Right lobe of liver (tissue), 6 donors: Measurements from ENCODE around the gene S100B. TPM values are rescaled to one million over a fixed set of nuclear protein-coding genes. Genes with fewer than 3 reads are reported as not detected.

ENCODE experiments used
- ATAC-seq, 4 donors: fragments of 200-7000 bp; cut with Tn5 transposase; one replicate each; pipeline ENCODE4 v1.9.1; 2020; ENCODE audit warnings: mild to moderate bottlenecking in 4 of 4, moderate library complexity in 4 of 4
- DNase-seq, 3 donors: peaks; one replicate each; pipeline ENCODE4 v3.0.0-alpha.2; 2020
- H3K27ac ChIP-seq, 3 donors: fragments of 200-600 bp; one replicate each; pipeline ENCODE4 v1.8.0; 2022
- H3K27me3 ChIP-seq, 2 donors: fragments of 200-600 bp; one replicate each; pipeline ENCODE4 v1.8.0; 2022
- H3K36me3 ChIP-seq, 4 donors: fragments of 200-600 bp; sonication (generic) in 1 of 4; one replicate each; pipeline versions ENCODE4 v1.5.1 to v1.8.0; 2017 to 2022; ENCODE audit warnings: control low read depth in 1 of 4
- H3K4me1 ChIP-seq, 4 donors: fragments of 200-600 bp; sonication (generic) in 1 of 4; one replicate each; pipeline versions ENCODE4 v1.5.1 to v1.8.0; 2017 to 2022; ENCODE audit warnings: control low read depth in 1 of 4
- H3K4me3 ChIP-seq, 3 donors: fragments of 200-600 bp; one replicate each; pipeline ENCODE4 v1.8.0; 2022
- H3K9me3 ChIP-seq, 4 donors: fragments of 200-600 bp; sonication (generic) in 1 of 4; one replicate each; pipeline versions ENCODE4 v1.5.1 to v1.8.0; 2017 to 2022; ENCODE audit warnings: control low read depth in 1 of 4
- POLR2A ChIP-seq: fragments of 450-650 bp; IDR thresholded peaks from one replicate; pipeline ENCODE4 v1.6.1; 2017; ENCODE audit warnings: antibody characterized with exemption, mild to moderate bottlenecking
- WGBS: methylation state at CpG from one replicate; pipeline ENCODE4 v1.1.6; 2018; ENCODE audit warnings: low coverage, low lambda C conversion rate; ENCODE audit not compliant: insufficient coverage; ENCODE audit errors: missing lambda C conversion rate; 5-methylcytosine and 5-hydroxymethylcytosine counted together
- intact Hi-C, 2 donors: fragments of 100-400 bp; cut with DNase I; formaldehyde crosslinking; loops; one replicate each; pipeline versions ENCODE4 v1.11.2 to v1.14.1; 2022
- total RNA-seq, 6 experiments: library from RNA; depleted of rRNA in 2 of 6; stranded (reverse); fragments of >200 nt in 2 of 6; fragmentation: NEBNext Ultra II Directional in 3 of 6; extraction: Animal tissue kit (Norgen Biotek cat#: 25700) in 3 of 6; gene quantifications; one replicate each; pipeline versions ENCODE4 v1.1.0 to v1.2.4, GENCODE V29; 2016 to 2023
- TF ChIP-seq, protein P1 (sequence below), 4 donors: fragments of 200-600 bp in 3 of 4; fragments of 450-650 bp in 1 of 4; IDR thresholded peaks; one replicate each; pipeline versions ENCODE4 v1.5.1 to v1.8.0; 2016 to 2022; ENCODE audit warnings: antibody characterized with exemption in 4 of 4, mild to moderate bottlenecking in 2 of 4
- donor health status: DM: no; HTN: yes; CAD: no.
- donor health status: DM: no; HTN: no; CAD: no.
- donor health status: DM: no; HTN: no; CAD: no.
- donor health status: DM: no; HTN: yes; CAD: no.
- donor health status: DM: no; HTN: yes; CAD: no.

Gene S100B
- total RNA-seq, 6 experiments from 2014 or later = 0.49 to 0.78 (median 0.62) TPM; not detected in 3

- intact Hi-C loops = no loop called here
- no peaks in the 10 kb centered on the region for H3K9me3 ChIP-seq
- H3K36me3 ChIP-seq = peaks cover 0 to 4% (median 0%) of the 10 kb centered on the region in 4 donors
- H3K4me3 ChIP-seq = peak overlapping the region; percentile 90 to 94 (median 91)
- TF ChIP-seq POLR2A = no peak
- TF ChIP-seq, protein P1, sequence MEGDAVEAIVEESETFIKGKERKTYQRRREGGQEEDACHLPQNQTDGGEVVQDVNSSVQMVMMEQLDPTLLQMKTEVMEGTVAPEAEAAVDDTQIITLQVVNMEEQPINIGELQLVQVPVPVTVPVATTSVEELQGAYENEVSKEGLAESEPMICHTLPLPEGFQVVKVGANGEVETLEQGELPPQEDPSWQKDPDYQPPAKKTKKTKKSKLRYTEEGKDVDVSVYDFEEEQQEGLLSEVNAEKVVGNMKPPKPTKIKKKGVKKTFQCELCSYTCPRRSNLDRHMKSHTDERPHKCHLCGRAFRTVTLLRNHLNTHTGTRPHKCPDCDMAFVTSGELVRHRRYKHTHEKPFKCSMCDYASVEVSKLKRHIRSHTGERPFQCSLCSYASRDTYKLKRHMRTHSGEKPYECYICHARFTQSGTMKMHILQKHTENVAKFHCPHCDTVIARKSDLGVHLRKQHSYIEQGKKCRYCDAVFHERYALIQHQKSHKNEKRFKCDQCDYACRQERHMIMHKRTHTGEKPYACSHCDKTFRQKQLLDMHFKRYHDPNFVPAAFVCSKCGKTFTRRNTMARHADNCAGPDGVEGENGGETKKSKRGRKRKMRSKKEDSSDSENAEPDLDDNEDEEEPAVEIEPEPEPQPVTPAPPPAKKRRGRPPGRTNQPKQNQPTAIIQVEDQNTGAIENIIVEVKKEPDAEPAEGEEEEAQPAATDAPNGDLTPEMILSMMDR (IDR thresholded peaks at IDR 0.05) = no peak
- H3K27ac ChIP-seq = peak overlapping the region in 2 of 3 donors; percentile 89 to 98
- WGBS = 2% methylated on average over 8 of the region's 8 CpGs
- ATAC-seq (no peak), DNase-seq (no peak)
- no peaks in the 10 kb centered on the region for H3K27me3 ChIP-seq
- no peaks in the 10 kb centered on the region for H3K4me1 ChIP-seq
Observed at GRCh38 chr21:46636181-46636512, 31.3 kb upstream of the S100B start.

DNA sequence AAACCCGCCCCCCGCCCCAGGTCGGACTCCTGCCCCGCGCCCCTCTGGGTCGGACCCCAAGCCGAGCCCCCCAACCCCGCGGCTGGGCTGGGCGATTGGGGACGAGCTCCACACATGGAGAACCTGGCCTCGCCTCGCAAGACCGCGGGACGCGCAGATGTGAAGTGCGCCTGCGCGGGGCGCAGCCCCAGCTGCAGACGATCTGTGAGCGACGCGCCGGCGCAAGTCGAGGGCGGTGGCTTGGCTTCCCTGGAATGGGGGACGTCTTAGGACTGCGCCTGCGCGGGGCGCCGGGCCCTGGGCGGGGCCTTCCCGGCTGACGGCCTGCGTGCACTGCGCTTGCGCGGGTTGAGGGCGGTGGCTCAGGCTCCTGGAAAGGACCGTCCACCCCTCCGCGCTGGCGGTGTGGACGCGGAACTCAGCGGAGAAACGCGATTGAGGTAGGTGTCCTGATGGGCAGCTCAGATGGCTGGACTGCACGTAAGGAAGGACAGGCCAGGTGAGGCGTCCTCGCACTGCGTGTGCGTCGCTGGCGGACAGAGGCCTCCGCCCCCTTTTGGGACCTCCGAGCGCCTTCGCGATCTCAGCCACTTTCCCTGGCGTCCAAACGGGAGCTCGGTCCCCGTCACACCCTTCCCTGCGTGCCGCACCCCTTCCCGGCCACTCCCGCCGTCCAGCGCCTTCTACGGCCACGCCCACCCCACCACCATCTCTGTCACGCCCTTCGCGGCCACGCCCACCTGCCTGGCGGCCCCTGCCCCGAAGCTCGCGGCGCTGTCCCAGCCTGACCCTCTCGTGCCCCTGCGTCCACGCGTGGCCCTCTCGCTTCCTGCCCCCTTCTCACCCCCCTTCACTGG, 30.7 kb upstream of the S100B start, which contains the start of gene PRMT2:
TSS of gene PRMT2 (plus strand) at position 351 of the 857 bp plus-strand sequence. CDS start 1,278 bp downstream, outside the sequence.
- DNase-seq = peak; percentile 98 to 99 (median 98)

GRCh38 chr21:46634966-46635323, 30.1 kb upstream of the S100B start:
- peak in 2 of 3 donors; percentile 64 to 68 for DNase-seq
- WGBS = under 1% methylated on average over 11 of the region's 14 CpGs
- H3K4me1 ChIP-seq = no peaks in the 10 kb centered on the region
- peak; percentile 37 to 65 (median 60) for ATAC-seq
- peak overlapping the region; percentile 89 to 98 (median 90) for H3K27ac ChIP-seq
- no peaks in the 10 kb centered on the region for H3K27me3 ChIP-seq
- intact Hi-C loops = no loop called here
- no peaks in the 10 kb centered on the region for H3K9me3 ChIP-seq
- peaks cover 0 to 4% (median 0%) of the 10 kb centered on the region in 4 donors for H3K36me3 ChIP-seq
- H3K4me3 ChIP-seq = peak overlapping the region; percentile 90 to 94 (median 91)
- TF ChIP-seq, protein P1 (IDR thresholded peaks at IDR 0.05) = peak in 3 of 4 donors; percentile 18 to 30 (median 27)
- no peak for TF ChIP-seq POLR2A

More for the DNA sequence above, 30.7 kb upstream of the S100B start, which contains the start of gene PRMT2:
- Histone ChIP-seq H3K27me3 (no peaks in the 10 kb centered on the region), H3K4me3 (peak within 1 kb of the TSS; percentile 90 to 94 (median 91)), H3K27ac (peak within 1 kb of the TSS; percentile 89 to 98 (median 90)), H3K4me1 (no peaks in the 10 kb centered on the region), H3K9me3 (no peaks in the 10 kb centered on the region), H3K36me3 (peaks cover 0 to 4% (median 0%) of the 10 kb centered on the region in 4 donors)
- TF ChIP-seq, protein P1 (IDR thresholded peaks at IDR 0.05) = no peak
- peak; percentile 86 for TF ChIP-seq POLR2A
- under 1% methylated on average over 35 of the region's 90 CpGs for WGBS
- peak; percentile 90 to 95 (median 94) for ATAC-seq
- intact Hi-C loops = no loop called here

DNA sequence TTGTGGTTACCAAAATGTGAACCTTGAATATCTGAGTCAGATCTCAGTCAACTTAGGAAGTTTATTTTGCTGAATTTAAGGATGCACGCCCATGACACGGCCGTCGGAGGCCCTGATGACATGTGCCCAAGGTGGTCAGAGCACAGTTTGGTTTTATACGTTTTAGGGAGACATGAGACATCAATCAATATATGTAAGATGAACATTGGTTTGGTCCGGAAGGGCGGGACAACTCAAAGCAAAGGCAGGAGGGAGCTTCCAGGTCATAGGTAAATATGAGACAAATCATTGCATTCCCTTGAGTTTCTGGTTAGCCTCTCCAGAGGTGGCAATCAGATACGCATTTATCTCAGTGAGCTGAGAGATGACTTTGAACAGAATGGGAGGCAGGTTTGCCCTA, 29.5 kb upstream of the S100B start:
- no peaks in the 10 kb centered on the region for H3K4me1 ChIP-seq
- intact Hi-C loops = no loop called here
- WGBS = 95% methylated on average over 3 of the region's 8 CpGs
- DNase-seq = no peak
- TF ChIP-seq POLR2A = no peak
- TF ChIP-seq, protein P1 (IDR thresholded peaks at IDR 0.05) = no peak
- no peaks in the 10 kb centered on the region for H3K27me3 ChIP-seq
- H3K27ac ChIP-seq = peak overlapping the region in 2 of 3 donors; percentile 90 to 98
- ATAC-seq = no peak
- H3K4me3 ChIP-seq = peak overlapping the region in 1 of 3 donors; percentile 94
- H3K9me3 ChIP-seq = no peaks in the 10 kb centered on the region
- peaks cover 0 to 4% (median 0%) of the 10 kb centered on the region in 4 donors for H3K36me3 ChIP-seq
